A549 (cell line): Measurements from ENCODE around the gene CCSER1. TPM values are rescaled to one million over a fixed set of nuclear protein-coding genes. Genes with fewer than 3 reads are reported as not detected.

ENCODE experiments used
- ATAC-seq, 2 experiments: fragments of 200-7000 bp in 1 of 2; fragments of >200 bp in 1 of 2; cut with Nextera tagmentation in 1 of 2; cut with Tn5 transposase in 1 of 2; 3 replicates each; pipeline versions ENCODE4 v1.8.0 to v1.9.1; 2018 to 2020; ENCODE audit warnings: mild to moderate bottlenecking in 1 of 2, moderate library complexity in 1 of 2
- CTCF ChIA-PET: fragments of 300-600 bp; sonication (Branson Sonifier 250); formaldehyde crosslinking; extraction: SDS; loops from one replicate; lab custom pipeline; 2021; ENCODE audit warnings: antibody characterized with exemption, inconsistent platforms; lab: Yijun Ruan, JAX
- POLR2A ChIA-PET: fragments of 350-600 bp; formaldehyde crosslinking; extraction: SDS; loops from one replicate; lab custom pipeline; 2021; ENCODE audit warnings: antibody characterized with exemption, inconsistent platforms; lab: Yijun Ruan, JAX
- DNase-seq, 2 experiments: peaks; one replicate each; pipeline versions ENCODE4 v3.0.0 to v3.0.0-alpha.2; 2011 to 2016; ENCODE audit warnings: low read depth in 1 of 2, low spot score in 1 of 2
- FAIRE-seq: peaks from 2 replicates; lab custom pipeline; 2011; peaks lifted over from hg19 to GRCh38; lab: Jason Lieb, UNC
- H3K27ac ChIP-seq, 2 experiments: fragments of >200 bp; sonication (Bioruptor Twin); formaldehyde crosslinking; 3 replicates each; pipeline ENCODE4 v1.5.1; 2016 to 2017
- H3K4me1 ChIP-seq: fragments of >200 bp; sonication (Bioruptor Twin); formaldehyde crosslinking; 3 replicates; pipeline ENCODE4 v1.6.1; 2016
- H3K4me2 ChIP-seq: fragments of >200 bp; sonication (Bioruptor Twin); formaldehyde crosslinking; 3 replicates; pipeline ENCODE4 v1.6.1; 2016
- H3K4me3 ChIP-seq: fragments of >200 bp; sonication (Bioruptor Twin); formaldehyde crosslinking; 3 replicates; pipeline ENCODE4 v1.5.1; 2016
- H3K9me3 ChIP-seq: fragments of >200 bp; sonication (Bioruptor Twin); formaldehyde crosslinking; 3 replicates; pipeline ENCODE4 v1.6.1; 2016
- CEBPB ChIP-seq, 2 experiments: fragments of >200 bp in 1 of 2; sonication (Bioruptor Twin) in 1 of 2; formaldehyde crosslinking in 1 of 2; IDR thresholded peaks; 2 replicates each; pipeline ENCODE4 v1.6.1; 2012 to 2016
- CTCF ChIP-seq: fragments of >200 bp; sonication (Bioruptor Twin); formaldehyde crosslinking; IDR thresholded peaks from 3 replicates; pipeline ENCODE4 v1.5.1; 2016
- E2F6 ChIP-seq: IDR thresholded peaks from 2 replicates; pipeline ENCODE4 v1.6.1; 2012; ENCODE audit warnings: low read depth, borderline replicate concordance
- ESRRA ChIP-seq: fragments of 150-350 bp; IDR thresholded peaks from 2 replicates; pipeline ENCODE4 v1.6.1; 2014; ENCODE audit warnings: mild to moderate bottlenecking, low read length, borderline replicate concordance
- FOXS1 ChIP-seq: fragments of 250-450 bp; sonication (Bioruptor Pico); IDR thresholded peaks from 2 replicates; pipeline ENCODE4 v1.5.0; 2020; ENCODE audit warnings: mild to moderate bottlenecking, moderate library complexity
- HDAC2 ChIP-seq: fragments of 200-600 bp; sonication (generic); IDR thresholded peaks from 2 replicates; pipeline ENCODE4 v1.6.1; 2016
- HES2 ChIP-seq: fragments of >200 bp; sonication (Bioruptor Twin); formaldehyde crosslinking; IDR thresholded peaks from 2 replicates; pipeline ENCODE4 v1.6.1; 2016
- MYC ChIP-seq: IDR thresholded peaks from 2 replicates; pipeline ENCODE4 v1.6.1; 2012; ENCODE audit warnings: mild to moderate bottlenecking, inconsistent platforms, low read length, improper control_type of control experiment, borderline replicate concordance
- PBX3 ChIP-seq: IDR thresholded peaks from 2 replicates; pipeline ENCODE4 v1.6.1; 2012
- PHF8 ChIP-seq: fragments of 200-600 bp; sonication (generic); IDR thresholded peaks from 2 replicates; pipeline ENCODE4 v1.6.1; 2016; ENCODE audit warnings: low read depth, mild to moderate bottlenecking, antibody characterized with exemption, moderate library complexity, borderline replicate concordance
- POLR2A ChIP-seq: IDR thresholded peaks from 2 replicates; pipeline ENCODE4 v1.6.1; 2012; ENCODE audit warnings: mild to moderate bottlenecking, low read length
- RAD21 ChIP-seq, 2 experiments: fragments of >200 bp in 1 of 2; sonication (Bioruptor Twin) in 1 of 2; formaldehyde crosslinking in 1 of 2; IDR thresholded peaks in 1 of 2; conservative IDR thresholded peaks in 1 of 2; 2 replicates in 1 of 2; 3 replicates in 1 of 2; pipeline ENCODE4 v1.6.1; 2012 to 2018; ENCODE audit warnings: inconsistent platforms in 1 of 2
- RARB ChIP-seq: fragments of 250-450 bp; sonication (Bioruptor Pico); IDR thresholded peaks from 2 replicates; pipeline ENCODE4 v1.8.0; 2021; ENCODE audit warnings: mild to moderate bottlenecking, moderate library complexity
- REST ChIP-seq: fragments of 200-600 bp; sonication (generic); IDR thresholded peaks from 2 replicates; pipeline ENCODE4 v1.6.1; 2016; ENCODE audit warnings: antibody characterized with exemption, mild to moderate bottlenecking, moderate library complexity
- RFX5 ChIP-seq: fragments of 450-650 bp; IDR thresholded peaks from 2 replicates; pipeline ENCODE4 v1.7.1; 2014; ENCODE audit warnings: antibody characterized with exemption, mild to moderate bottlenecking, moderate library complexity
- RNF2 ChIP-seq: fragments of 200-600 bp; sonication (generic); IDR thresholded peaks from 2 replicates; pipeline ENCODE4 v1.6.1; 2016; ENCODE audit warnings: low read depth, mild to moderate bottlenecking, antibody characterized with exemption, moderate library complexity, borderline replicate concordance
- ZC3H11A ChIP-seq: fragments of 450-650 bp; IDR thresholded peaks from 2 replicates; pipeline ENCODE4 v1.6.1; 2014; ENCODE audit warnings: antibody characterized with exemption, mild to moderate bottlenecking
- WGBS: methylation state at CpG from one replicate; pipeline ENCODE4 v1.1.6; 2017; ENCODE audit errors: missing lambda C conversion rate; 5-methylcytosine and 5-hydroxymethylcytosine counted together
- polyA plus RNA-seq, 4 experiments: library from polyadenylated mRNA; depleted of rRNA in 3 of 4; stranded (reverse); fragments of >200 nt; fragmentation: RNase III in 1 of 4; extraction: RNeasy Plus Mini Kit Qiagen cat#74134 plus additional on column Dnase treatment in 1 of 4; gene quantifications; 2 replicates in 3 of 4; 3 replicates in 1 of 4; pipeline ENCODE4 v1.2.3, GENCODE V29; 2011 to 2017

Gene CCSER1
- polyA plus RNA-seq, 2 of the 4 experiments (the other 2 are of a cell fraction): 0.06 TPM; not detected in 1

GRCh38 chr4:90958256-90958895, 831.2 kb downstream of the CCSER1 start:
- TF ChIP-seq REST (no peak), RARB (CRISPR knock-in tag) (no peak), CEBPB (IDR thresholded peaks at IDR 0.05) (0 out of 4 replicates have a peak, but pooled peaks of 1 of the 2 experiments have one; percentile 17), PHF8 (no peak), PBX3 (no peak), ZC3H11A (no peak), ESRRA (no peak)
- Histone ChIP-seq H3K4me2 (peak overlapping the region; percentile 23; the same call in 2 of the 3 replicates), H3K27ac (peak overlapping the region in 1 of 2 experiments; percentile 41; a peak in 1 of 6 replicates), H3K4me3 (no peak overlapping the region), H3K9me3 (no peaks in the 10 kb centered on the region), H3K4me1 (peaks cover 17% of the 10 kb centered on the region; the same call in 2 of the 3 replicates)
- ChIA-PET CTCF (no interaction called here), POLR2A (no interaction called here)
- ATAC-seq (peak in 1 of 2 experiments; percentile 45; a peak in 3 of 6 replicates), DNase-seq (peak in 1 of 2 experiments; percentile 19), FAIRE-seq (no peak)
- 50% methylated on average over 2 of the region's 3 CpGs for WGBS

- 43% methylated on average over 3 of the region's 3 CpGs for WGBS
- POLR2A ChIA-PET: no interaction called here
Measured at GRCh38 chr4:90960433-90960832, 833.2 kb downstream of the CCSER1 start.

GRCh38 chr4:90960840-90961239, 833.6 kb downstream of the CCSER1 start:
- Histone ChIP-seq H3K4me1 (peaks cover 17% of the 10 kb centered on the region; the same call in 2 of the 3 replicates), H3K27ac (no peak overlapping the region), H3K4me2 (no peak overlapping the region), H3K9me3 (no peaks in the 10 kb centered on the region), H3K4me3 (no peak overlapping the region)
- POLR2A ChIA-PET: no interaction called here
- 85% methylated on average over 1 of the region's 1 CpG for WGBS
- ATAC-seq: no peak
- TF ChIP-seq CTCF (no peak), HDAC2 (no peak), POLR2A (no peak), ESRRA (no peak)
- CTCF ChIA-PET: no interaction called here
- FAIRE-seq: no peak
- DNase-seq: no peak

More at GRCh38 chr4:90960433-90960832, 833.2 kb downstream of the CCSER1 start:
- no peak for FAIRE-seq
- Histone ChIP-seq H3K4me3 (no peak overlapping the region), H3K4me2 (no peak overlapping the region), H3K27ac (no peak overlapping the region), H3K4me1 (peaks cover 17% of the 10 kb centered on the region; the same call in 2 of the 3 replicates), H3K9me3 (no peaks in the 10 kb centered on the region)
- CTCF ChIA-PET: no interaction called here
- no peak for ATAC-seq
- DNase-seq: no peak
- TF ChIP-seq RAD21 (conservative IDR thresholded peaks at IDR 0.05 in 1 of 2, IDR thresholded peaks at IDR 0.05 in 1 of 2) (no peak), E2F6 (no peak), HES2 (no peak), MYC (no peak), RFX5 (no peak), RNF2 (no peak), FOXS1 (no peak), POLR2A (no peak)
